Pancreas (tissue), 10 donors: ENCODE measurements around the gene EREG. TPM values are rescaled to one million over a fixed set of nuclear protein-coding genes. Genes with fewer than 3 reads are reported as not detected.

Experiments
- ATAC-seq, 4 donors: fragments of 200-7000 bp; cut with Tn5 transposase; one replicate each; pipeline versions ENCODE4 v1.8.0 to v1.9.1; 2020; ENCODE audit warnings: mild to moderate bottlenecking in 4 of 4, moderate library complexity in 4 of 4
- DNase-seq, 6 donors: peaks; one replicate each; pipeline ENCODE4 v3.0.0-alpha.2; 2020
- FAIRE-seq: peaks from 2 replicates; lab custom pipeline; 2012; peaks lifted over from hg19 to GRCh38; lab: Jason Lieb, UNC
- H3K27ac ChIP-seq, 4 donors: fragments of 200-600 bp; sonication (generic); 1 replicate in 3 of 4; 2 replicates in 1 of 4; pipeline versions ENCODE4 v1.5.0 to v1.8.0; 2020
- H3K27me3 ChIP-seq, 4 donors: fragments of 200-600 bp; one replicate each; pipeline ENCODE4 v1.8.0; 2021
- H3K36me3 ChIP-seq, 3 donors: fragments of 200-600 bp; sonication (generic) in 1 of 3; one replicate each; pipeline versions ENCODE4 v1.5.0 to v1.8.0; 2020 to 2021
- H3K4me1 ChIP-seq, 3 donors: fragments of 200-600 bp; one replicate each; pipeline ENCODE4 v1.8.0; 2021
- H3K4me3 ChIP-seq, 4 donors: fragments of 200-600 bp; sonication (generic) in 2 of 4; one replicate each; pipeline versions ENCODE4 v1.5.0 to v1.8.0; 2020 to 2021
- H3K9me3 ChIP-seq, 4 donors: fragments of 200-600 bp; one replicate each; pipeline ENCODE4 v1.8.0; 2021
- WGBS, 2 donors: extraction: QIAGEN DNeasy Blood & Tissue Kit; methylation state at CpG; one replicate each; pipeline ENCODE4 v1.1.7; 2013; 5-methylcytosine and 5-hydroxymethylcytosine counted together
- intact Hi-C, 3 donors: fragments of 100-400 bp; cut with DNase I; formaldehyde crosslinking; loops; one replicate each; pipeline versions ENCODE4 v1.11.1 to v1.14.2; 2022
- polyA plus RNA-seq, 2 donors: library from polyadenylated mRNA; stranded (reverse); fragments of 200-250 nt; gene quantifications; one replicate each; pipeline ENCODE4 v1.2.3, GENCODE V29; 2013
- total RNA-seq, 6 donors: library from RNA; stranded (reverse); fragmentation: NEBNext Ultra II Directional in 4 of 6; extraction: Animal tissue kit (Norgen Biotek cat#: 25700) in 4 of 6; gene quantifications; one replicate each; pipeline versions ENCODE4 v1.2.1 to v1.2.4, GENCODE V29; 2021 to 2023
- TF ChIP-seq, protein P1 (sequence below), 4 donors: fragments of 200-600 bp; sonication (generic) in 3 of 4; IDR thresholded peaks; one replicate each; pipeline versions ENCODE4 v1.5.0 to v1.8.0; 2021; ENCODE audit warnings: antibody characterized with exemption in 4 of 4
- donor health status: healthy with polysubstance abuse.
- donor health status: DM: no; HTN: no; CAD: no; lungs with moderate emphysema.
- donor health status: DM: no; HTN: no; CAD: no.
- donor health status: control.
- donor health status: control.
- donor health status: Bipolar disorder and iron deficiency.
- donor health status: DM: yes; HTN: yes; CAD: no.
- donor health status: DM: no; HTN: no; CAD: no.
- donor health status: DM: no; HTN: no; CAD: no.
- donor health status: DM: yes; HTN: yes; CAD: no.

EREG gene
- total and polyA plus RNA-seq, 8 donors, result 0.06 to 0.09 (median 0.09) TPM; not detected in 5

GRCh38 chr4:74433043-74433442 lies 68.1 kb downstream of the EREG start:
- intact Hi-C loops, result no loop called here

DNA sequence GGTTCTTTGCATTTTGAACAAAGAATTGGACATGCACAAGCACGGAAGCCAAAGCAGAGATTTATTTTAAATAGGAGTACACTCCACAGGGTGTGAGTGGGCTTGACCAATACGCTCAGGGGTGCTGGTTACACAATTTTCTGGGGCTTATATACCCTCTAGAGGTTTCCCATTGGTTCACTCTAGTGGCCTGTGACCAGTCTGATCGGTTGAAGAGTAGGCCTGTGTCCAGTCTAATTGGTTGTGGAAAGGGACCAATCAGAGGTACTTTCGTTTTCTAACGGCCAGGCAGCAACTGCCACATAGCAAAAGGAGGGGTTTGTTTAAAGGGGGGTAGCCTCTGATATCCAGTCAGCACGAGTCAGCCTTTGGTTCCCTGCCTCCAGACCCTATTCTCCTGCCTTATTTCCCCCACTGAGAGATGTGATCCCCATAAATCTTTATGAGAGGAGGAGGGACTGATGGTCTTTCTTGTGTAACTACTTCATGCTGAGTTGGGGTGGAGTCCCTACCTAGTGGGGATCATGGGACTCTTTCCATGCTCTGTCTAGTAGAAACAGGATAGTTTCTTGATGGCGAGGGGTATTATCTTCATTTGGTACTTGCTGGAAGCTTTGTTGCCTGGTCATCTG lies 68.7 kb downstream of the EREG start:
- intact Hi-C loops, result no loop called here
- WGBS, 2 donors, result 71 to 80% methylated on average over 7 of the region's 7 CpGs
- H3K36me3 ChIP-seq, result no peaks in the 10 kb centered on the region
- TF ChIP-seq, protein P1, sequence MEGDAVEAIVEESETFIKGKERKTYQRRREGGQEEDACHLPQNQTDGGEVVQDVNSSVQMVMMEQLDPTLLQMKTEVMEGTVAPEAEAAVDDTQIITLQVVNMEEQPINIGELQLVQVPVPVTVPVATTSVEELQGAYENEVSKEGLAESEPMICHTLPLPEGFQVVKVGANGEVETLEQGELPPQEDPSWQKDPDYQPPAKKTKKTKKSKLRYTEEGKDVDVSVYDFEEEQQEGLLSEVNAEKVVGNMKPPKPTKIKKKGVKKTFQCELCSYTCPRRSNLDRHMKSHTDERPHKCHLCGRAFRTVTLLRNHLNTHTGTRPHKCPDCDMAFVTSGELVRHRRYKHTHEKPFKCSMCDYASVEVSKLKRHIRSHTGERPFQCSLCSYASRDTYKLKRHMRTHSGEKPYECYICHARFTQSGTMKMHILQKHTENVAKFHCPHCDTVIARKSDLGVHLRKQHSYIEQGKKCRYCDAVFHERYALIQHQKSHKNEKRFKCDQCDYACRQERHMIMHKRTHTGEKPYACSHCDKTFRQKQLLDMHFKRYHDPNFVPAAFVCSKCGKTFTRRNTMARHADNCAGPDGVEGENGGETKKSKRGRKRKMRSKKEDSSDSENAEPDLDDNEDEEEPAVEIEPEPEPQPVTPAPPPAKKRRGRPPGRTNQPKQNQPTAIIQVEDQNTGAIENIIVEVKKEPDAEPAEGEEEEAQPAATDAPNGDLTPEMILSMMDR (IDR thresholded peaks at IDR 0.05), result no peak
- no peak overlapping the region for H3K27ac ChIP-seq
- DNase-seq (no peak), FAIRE-seq (no peak), ATAC-seq (no peak)
- H3K27me3 ChIP-seq, result no peaks in the 10 kb centered on the region
- H3K9me3 ChIP-seq, result no peaks in the 10 kb centered on the region
- H3K4me3 ChIP-seq, result no peak overlapping the region
- no peaks in the 10 kb centered on the region for H3K4me1 ChIP-seq

More at GRCh38 chr4:74433043-74433442, 68.1 kb downstream of the EREG start:
- 60 to 65% methylated on average over 2 of the region's 2 CpGs for WGBS, 2 donors
- ATAC-seq (no peak), FAIRE-seq (no peak), DNase-seq (no peak)
- Histone ChIP-seq H3K9me3 (no peaks in the 10 kb centered on the region), H3K36me3 (no peaks in the 10 kb centered on the region), H3K27me3 (no peaks in the 10 kb centered on the region), H3K27ac (no peak overlapping the region), H3K4me1 (no peaks in the 10 kb centered on the region), H3K4me3 (no peak overlapping the region)
- TF ChIP-seq, protein P1 (IDR thresholded peaks at IDR 0.05), result no peak

DNA sequence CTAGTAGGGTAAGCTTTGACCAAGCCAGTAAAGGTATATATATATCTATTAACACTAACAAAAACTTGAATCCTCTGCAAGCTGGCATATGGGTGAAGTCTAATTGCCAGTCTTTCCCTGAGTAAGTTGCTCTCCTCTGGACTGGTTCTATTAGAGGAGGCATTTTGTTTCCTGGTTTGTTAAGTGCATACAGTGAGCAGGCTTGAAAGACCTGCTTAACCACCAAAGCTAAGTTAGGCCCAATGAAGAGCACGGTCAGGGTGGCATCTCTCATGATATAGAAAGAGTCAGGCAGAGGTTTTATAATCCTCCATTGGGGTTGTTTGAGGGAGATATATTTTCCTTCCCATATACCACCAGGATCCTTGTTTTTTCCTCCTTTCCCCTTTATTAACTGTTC lies 70.4 kb downstream of the EREG start:
- H3K4me3 ChIP-seq, result no peak overlapping the region
- DNase-seq (no peak), ATAC-seq (no peak), FAIRE-seq (no peak)
- WGBS, 2 donors, result 78 to 85% methylated on average over 1 of the region's 1 CpG
- TF ChIP-seq, protein P1 (IDR thresholded peaks at IDR 0.05), result no peak
- H3K27ac ChIP-seq, result no peak overlapping the region
- H3K9me3 ChIP-seq, result no peaks in the 10 kb centered on the region
- H3K27me3 ChIP-seq, result no peaks in the 10 kb centered on the region
- no peaks in the 10 kb centered on the region for H3K4me1 ChIP-seq
- intact Hi-C loops, result no loop called here
- no peaks in the 10 kb centered on the region for H3K36me3 ChIP-seq

DNA sequence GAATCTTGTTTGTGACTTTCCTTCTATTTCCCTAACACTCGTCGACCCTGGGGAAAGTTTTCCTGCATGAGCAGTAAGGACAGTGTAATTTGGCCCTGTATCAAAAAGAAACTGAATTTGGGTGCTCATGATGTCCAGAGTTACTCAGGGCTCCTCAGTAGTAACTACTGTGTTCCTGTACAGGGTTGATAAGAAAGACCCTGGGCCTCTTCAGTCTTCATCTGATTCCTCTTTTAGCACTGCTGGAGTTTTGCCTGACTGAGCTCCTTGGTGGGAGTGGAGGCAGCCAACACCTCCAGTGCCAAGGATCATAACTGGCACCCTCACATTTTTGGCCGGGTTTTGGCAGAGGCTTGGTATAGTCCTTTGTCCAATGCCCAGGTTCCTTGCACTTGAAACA lies 72.9 kb downstream of the EREG start:
- Histone ChIP-seq H3K4me1 (no peaks in the 10 kb centered on the region), H3K9me3 (no peaks in the 10 kb centered on the region), H3K36me3 (no peaks in the 10 kb centered on the region), H3K27ac (no peak overlapping the region), H3K4me3 (no peak overlapping the region), H3K27me3 (no peaks in the 10 kb centered on the region)
- intact Hi-C loops, result no loop called here
- DNase-seq, result no peak
- no peak for FAIRE-seq
- ATAC-seq, result no peak
- 82 to 87% methylated on average over 3 of the region's 3 CpGs for WGBS, 2 donors
- TF ChIP-seq, protein P1 (IDR thresholded peaks at IDR 0.05), result no peak

Other genes with a start within 250 kb of the EREG start
- gene MTHFD2L, start 207.0 kb upstream of the EREG start, total RNA-seq, result 1 to 10 TPM; 4.9 to 8.0 (median 6.5) TPM
- 10 to 100 TPM in 1 of 2 donors, 1 to 10 TPM in 1; 6.8 to 11.4 TPM for gene MTHFD2L, start 207.0 kb upstream of the EREG start, polyA plus RNA-seq
- under 1 TPM in 1 of 6 donors, not detected in 5; 0.24 TPM for gene EPGN, start 56.7 kb upstream of the EREG start, total RNA-seq
- not detected for gene EPGN, start 56.7 kb upstream of the EREG start, polyA plus RNA-seq
- gene AREG, start 80.0 kb downstream of the EREG start, total RNA-seq, result 1 to 10 TPM in 1 of 6 donors, under 1 TPM in 5; 0.12 to 1.4 (median 0.52) TPM
- under 1 TPM; 0.23 to 0.82 TPM for gene AREG, start 80.0 kb downstream of the EREG start, polyA plus RNA-seq